Measurements from ENCODE around the gene PDZD8.

- no peak for TF ChIP-seq POLR2AphosphoS5 (IDR thresholded peaks at IDR 0.05)
- TF ChIP-seq CTCF (IDR thresholded peaks at IDR 0.05), result no peak
- TF ChIP-seq EP300 (IDR thresholded peaks at IDR 0.05), result no peak
- no peak for TF ChIP-seq POLR2A (IDR thresholded peaks at IDR 0.05)
Observed at GRCh38 chr10:117324367-117324766, 50.9 kb downstream of the PDZD8 start.
